HG03558 (cell line): ENCODE data around the gene UBTD1.
"Not testable (repeated sequence)": the region's sequence is repeated elsewhere in the genome, so short reads cannot be mapped to it uniquely, and the experiment has no call there.

Source experiments
- ATAC-seq: cut with Tn5 transposase; IDR thresholded peaks from one replicate; pipeline ENCODE4 v1.9.1; 2021; ENCODE audit warnings: moderate number of reproducible peaks; ENCODE audit not compliant: unreplicated experiment; ENCODE audit errors: extremely low read depth

UBTD1 gene

GRCh38 chr10:97498841-97499560, at the start of gene UBTD1:
TSS of gene UBTD1 (plus strand) at chr10:97498924. CDS start at chr10:97499204, 280 bp downstream.
- no peak for ATAC-seq

GRCh38 chr10:97450828-97451227, 47.9 kb upstream of the UBTD1 start:
- no peak for ATAC-seq

GRCh38 chr10:97451605-97452004, 47.1 kb upstream of the UBTD1 start:
- no peak for ATAC-seq

GRCh38 chr10:97452352-97452751, 46.4 kb upstream of the UBTD1 start:
- ATAC-seq, result no peak

- ATAC-seq, result no peak
Observed at GRCh38 chr10:97454330-97455036, 44.2 kb upstream of the UBTD1 start.

GRCh38 chr10:97456034-97456685, 42.6 kb upstream of the UBTD1 start:
- ATAC-seq, result no peak

- no peak for ATAC-seq
Observed at GRCh38 chr10:97456686-97457065, 42.0 kb upstream of the UBTD1 start.

GRCh38 chr10:97459111-97459510, 39.6 kb upstream of the UBTD1 start:
- no peak for ATAC-seq

- ATAC-seq, result no peak
Observed at GRCh38 chr10:97459933-97460332, 38.8 kb upstream of the UBTD1 start.

GRCh38 chr10:97462309-97462708, 36.4 kb upstream of the UBTD1 start:
- no peak for ATAC-seq

GRCh38 chr10:97463363-97464132, 35.2 kb upstream of the UBTD1 start:
- no peak for ATAC-seq

- no peak for ATAC-seq
Observed at GRCh38 chr10:97464226-97464625, 34.5 kb upstream of the UBTD1 start.

GRCh38 chr10:97465982-97466381, 32.7 kb upstream of the UBTD1 start:
- no peak for ATAC-seq

- no peak for ATAC-seq
Observed at GRCh38 chr10:97466755-97467154, 32.0 kb upstream of the UBTD1 start.

GRCh38 chr10:97468162-97468561, 30.6 kb upstream of the UBTD1 start:
- no peak for ATAC-seq

- ATAC-seq, result not testable (repeated sequence)
Observed at GRCh38 chr10:97468781-97469180, 29.9 kb upstream of the UBTD1 start.

- ATAC-seq, result no peak
Observed at GRCh38 chr10:97474918-97475317, 23.8 kb upstream of the UBTD1 start.

GRCh38 chr10:97475936-97476594, 22.7 kb upstream of the UBTD1 start:
- ATAC-seq, result no peak

GRCh38 chr10:97479410-97479809, 19.3 kb upstream of the UBTD1 start:
- not testable (repeated sequence) for ATAC-seq

GRCh38 chr10:97479939-97480338, 18.8 kb upstream of the UBTD1 start:
- no peak for ATAC-seq
